ENCODE measurements around the gene ANKRD36B.
"Not testable (repeated sequence)": the region's sequence is repeated elsewhere in the genome, so short reads cannot be mapped to it uniquely, and the experiment has no call there.

Gene ANKRD36B

GRCh38 chr2:97589598-97590510 is at the start of gene ANKRD36B:
TSS of gene ANKRD36B (minus strand) at chr2:97589877. CDS start at chr2:97589685, 192 bp downstream.
- peak; percentile 39 to 51 (median 47) for DNase-seq (ENCODE audit: low read depth in 3 of 3)

GRCh38 chr2:97626049-97626430 is 36.4 kb upstream of the ANKRD36B start:
- not testable (repeated sequence) for DNase-seq (ENCODE audit: low read depth in 3 of 3)

GRCh38 chr2:97625354-97626048 is 35.8 kb upstream of the ANKRD36B start:
- DNase-seq (ENCODE audit: low read depth in 3 of 3), result not testable (repeated sequence)

GRCh38 chr2:97622976-97623375 is 33.3 kb upstream of the ANKRD36B start:
- DNase-seq (ENCODE audit: low read depth in 3 of 3), result not testable (repeated sequence)

GRCh38 chr2:97620492-97620891 is 30.8 kb upstream of the ANKRD36B start:
- not testable (repeated sequence) for DNase-seq (ENCODE audit: low read depth in 3 of 3)

- not testable (repeated sequence) for DNase-seq (ENCODE audit: low read depth in 3 of 3)
Observed at GRCh38 chr2:97618939-97619827, 29.5 kb upstream of the ANKRD36B start.

GRCh38 chr2:97617911-97618310 is 28.2 kb upstream of the ANKRD36B start:
- no peak for DNase-seq (ENCODE audit: low read depth in 3 of 3)

- not testable (repeated sequence) for DNase-seq (ENCODE audit: low read depth in 3 of 3)
Observed at GRCh38 chr2:97615746-97616145, 26.1 kb upstream of the ANKRD36B start.

- DNase-seq (ENCODE audit: low read depth in 3 of 3), result not testable (repeated sequence)
Observed at GRCh38 chr2:97611895-97612294, 22.2 kb upstream of the ANKRD36B start.

- DNase-seq (ENCODE audit: low read depth in 3 of 3), result not testable (repeated sequence)
Observed at GRCh38 chr2:97608745-97609144, 19.1 kb upstream of the ANKRD36B start.

GRCh38 chr2:97605524-97606339 is 16.1 kb upstream of the ANKRD36B start:
- not testable (repeated sequence) for DNase-seq (ENCODE audit: low read depth in 3 of 3)

GRCh38 chr2:97605109-97605508 is 15.4 kb upstream of the ANKRD36B start:
- not testable (repeated sequence) for DNase-seq (ENCODE audit: low read depth in 3 of 3)

- not testable (repeated sequence) for DNase-seq (ENCODE audit: low read depth in 3 of 3)
Observed at GRCh38 chr2:97601537-97601936, 11.9 kb upstream of the ANKRD36B start.

GRCh38 chr2:97596180-97596579 is 6.5 kb upstream of the ANKRD36B start:
- not testable (repeated sequence) for DNase-seq (ENCODE audit: low read depth in 3 of 3)

- DNase-seq (ENCODE audit: low read depth in 3 of 3), result not testable (repeated sequence)
Observed at GRCh38 chr2:97593520-97593919, 3.8 kb upstream of the ANKRD36B start.

- peak; percentile 37 to 66 (median 48) for DNase-seq (ENCODE audit: low read depth in 3 of 3)
Observed at GRCh38 chr2:97590515-97591394, 1.1 kb upstream of the ANKRD36B start.

- DNase-seq (ENCODE audit: low read depth in 3 of 3), result not testable (repeated sequence)
Observed at GRCh38 chr2:97589257-97589597, 450 bp downstream of the ANKRD36B start.

- DNase-seq (ENCODE audit: low read depth in 3 of 3), result not testable (repeated sequence)
Observed at GRCh38 chr2:97565674-97566073, 24.0 kb downstream of the ANKRD36B start.

GRCh38 chr2:97552406-97552805 is 37.3 kb downstream of the ANKRD36B start:
- DNase-seq (ENCODE audit: low read depth in 3 of 3), result not testable (repeated sequence)

- not testable (repeated sequence) for DNase-seq (ENCODE audit: low read depth in 3 of 3)
Observed at GRCh38 chr2:97550498-97550897, 39.2 kb downstream of the ANKRD36B start.
